ENCODE measurements around the gene EPC2.

EPC2 gene

GRCh38 chr2:148704247-148704646 is 59.7 kb downstream of the EPC2 start:
- TF ChIP-seq HDGF (IDR thresholded peaks at IDR 0.05; ENCODE audit: borderline replicate concordance): no peak
- TF ChIP-seq FOXK2 (IDR thresholded peaks at IDR 0.05): no peak
- TF ChIP-seq SP1 (IDR thresholded peaks at IDR 0.05): no peak
- TF ChIP-seq ELF4 (IDR thresholded peaks at IDR 0.05): no peak
- TF ChIP-seq LEF1 (IDR thresholded peaks at IDR 0.05; ENCODE audit: borderline replicate concordance): no peak
- no peak for TF ChIP-seq BHLHE40 (IDR thresholded peaks at IDR 0.05; ENCODE audit: borderline replicate concordance)
- TF ChIP-seq CTBP1 (IDR thresholded peaks at IDR 0.05; ENCODE audit: borderline replicate concordance): no peak
- no peak for TF ChIP-seq NFRKB (IDR thresholded peaks at IDR 0.05)
- TF ChIP-seq FOXA1 (IDR thresholded peaks at IDR 0.05): no peak
- no peak for TF ChIP-seq TARDBP (IDR thresholded peaks at IDR 0.05)
- TF ChIP-seq ZNF384 (IDR thresholded peaks at IDR 0.05): no peak
- no peak for TF ChIP-seq ARNT (IDR thresholded peaks at IDR 0.05)
- no peak for TF ChIP-seq FOXM1 (IDR thresholded peaks at IDR 0.05; ENCODE audit: borderline replicate concordance)
- no peak for TF ChIP-seq SUZ12 (IDR thresholded peaks at IDR 0.05)
- TF ChIP-seq PKNOX1 (IDR thresholded peaks at IDR 0.05): no peak
- no peak for TF ChIP-seq L3MBTL2 (conservative IDR thresholded peaks at IDR 0.05)
- DNase-seq (ENCODE audit: extremely low spot score): no peak
- ChIA-PET POLR2A (no interaction called here), CTCF (no interaction called here)

GRCh38 chr2:148716378-148716920 is 71.9 kb downstream of the EPC2 start:
- CTCF ChIA-PET: no interaction called here
- TF ChIP-seq ZNF384 (IDR thresholded peaks at IDR 0.05) (no peak), FOXM1 (IDR thresholded peaks at IDR 0.05; ENCODE audit: borderline replicate concordance) (no peak), NFRKB (IDR thresholded peaks at IDR 0.05) (no peak), SUZ12 (IDR thresholded peaks at IDR 0.05) (no peak), ELF4 (IDR thresholded peaks at IDR 0.05) (no peak), FOXA1 (IDR thresholded peaks at IDR 0.05) (no peak), HDGF (IDR thresholded peaks at IDR 0.05; ENCODE audit: borderline replicate concordance) (no peak), TARDBP (IDR thresholded peaks at IDR 0.05) (no peak), ARNT (IDR thresholded peaks at IDR 0.05) (no peak)
- DNase-seq (ENCODE audit: extremely low spot score): no peak
- POLR2A ChIA-PET: no interaction called here

- POLR2A ChIA-PET: no interaction called here
- CTCF ChIA-PET: interaction anchor here (0.6 kb wide), 1 partner anchor 184 kb away, joined by 3 read pairs; no protein-coding TSS in a partner anchor
- DNase-seq (ENCODE audit: extremely low spot score): no peak
- TF ChIP-seq ELF4 (IDR thresholded peaks at IDR 0.05) (no peak), SUZ12 (IDR thresholded peaks at IDR 0.05) (no peak), HDGF (IDR thresholded peaks at IDR 0.05; ENCODE audit: borderline replicate concordance) (no peak), CTBP1 (IDR thresholded peaks at IDR 0.05; ENCODE audit: borderline replicate concordance) (no peak), L3MBTL2 (conservative IDR thresholded peaks at IDR 0.05) (no peak), NFRKB (IDR thresholded peaks at IDR 0.05) (no peak), PKNOX1 (IDR thresholded peaks at IDR 0.05) (no peak)
These were observed 73.5 kb downstream of the EPC2 start for GRCh38 chr2:148718039-148718438.

- POLR2A ChIA-PET: no interaction called here
- no peak for DNase-seq (ENCODE audit: extremely low spot score)
- TF ChIP-seq FOXM1 (IDR thresholded peaks at IDR 0.05; ENCODE audit: borderline replicate concordance): no peak
- TF ChIP-seq BHLHE40 (IDR thresholded peaks at IDR 0.05; ENCODE audit: borderline replicate concordance): no peak
- TF ChIP-seq ZNF384 (IDR thresholded peaks at IDR 0.05): no peak
- TF ChIP-seq SUZ12 (IDR thresholded peaks at IDR 0.05): no peak
- no peak for TF ChIP-seq CTBP1 (IDR thresholded peaks at IDR 0.05; ENCODE audit: borderline replicate concordance)
- CTCF ChIA-PET: no interaction called here
These were observed 74.7 kb downstream of the EPC2 start for GRCh38 chr2:148719195-148719749.

GRCh38 chr2:148719941-148720436 is 75.4 kb downstream of the EPC2 start:
- DNase-seq (ENCODE audit: extremely low spot score): no peak
- POLR2A ChIA-PET: no interaction called here
- TF ChIP-seq SUZ12 (IDR thresholded peaks at IDR 0.05): no peak
- CTCF ChIA-PET: no interaction called here

- no peak for TF ChIP-seq L3MBTL2 (conservative IDR thresholded peaks at IDR 0.05)
- TF ChIP-seq ELF4 (IDR thresholded peaks at IDR 0.05): no peak
- no peak for TF ChIP-seq LEF1 (IDR thresholded peaks at IDR 0.05; ENCODE audit: borderline replicate concordance)
- no peak for DNase-seq (ENCODE audit: extremely low spot score)
- POLR2A ChIA-PET: no interaction called here
- CTCF ChIA-PET: interaction anchor here (1.0 kb wide), 1 partner anchor 44 kb away, joined by 3 read pairs; no protein-coding TSS in a partner anchor
These were observed 76.0 kb downstream of the EPC2 start for GRCh38 chr2:148720501-148721001.

GRCh38 chr2:148721520-148721931 is 77.0 kb downstream of the EPC2 start:
- no peak for DNase-seq (ENCODE audit: extremely low spot score)
- ChIA-PET POLR2A (no interaction called here), CTCF (interaction anchor here (1.0 kb wide), 1 partner anchor 45 kb away, joined by 3 read pairs; no protein-coding TSS in a partner anchor)
- TF ChIP-seq FOXK2 (IDR thresholded peaks at IDR 0.05) (no peak), LEF1 (IDR thresholded peaks at IDR 0.05; ENCODE audit: borderline replicate concordance) (no peak), ZNF384 (IDR thresholded peaks at IDR 0.05) (no peak), L3MBTL2 (conservative IDR thresholded peaks at IDR 0.05) (no peak), BHLHE40 (IDR thresholded peaks at IDR 0.05; ENCODE audit: borderline replicate concordance) (no peak), NFRKB (IDR thresholded peaks at IDR 0.05) (no peak), FOXA1 (IDR thresholded peaks at IDR 0.05) (no peak)
